Type B pancreatic cell (in vitro differentiated cells): Measurements from ENCODE around the gene ANKS6. TPM values are rescaled to one million over a fixed set of nuclear protein-coding genes. Genes with fewer than 3 reads are reported as not detected.

Source experiments
- DNase-seq: peaks from one replicate; pipeline ENCODE4 v3.0.0; 2021; ENCODE audit warnings: mixed read lengths; ENCODE audit not compliant: unreplicated experiment; ENCODE audit errors: extremely low spot score
- H3K27ac Mint-ChIP-seq: 2 replicates; pipeline ENCODE4 v1.8.0; 2021; ENCODE audit warnings: mild to moderate bottlenecking, mixed read lengths
- H3K27me3 Mint-ChIP-seq: 2 replicates; pipeline ENCODE4 v1.8.0; 2021; ENCODE audit warnings: mixed read lengths
- H3K36me3 Mint-ChIP-seq: 2 replicates; pipeline ENCODE4 v1.8.0; 2021; ENCODE audit warnings: mixed read lengths
- H3K4me1 Mint-ChIP-seq: one replicate; pipeline ENCODE4 v1.8.0; 2021; ENCODE audit warnings: mixed read lengths; ENCODE audit not compliant: unreplicated experiment
- H3K4me3 Mint-ChIP-seq: 2 replicates; pipeline ENCODE4 v1.8.0; 2021; ENCODE audit warnings: mild to moderate bottlenecking, mixed read lengths
- H3K9me3 Mint-ChIP-seq: 2 replicates; pipeline ENCODE4 v1.8.0; 2021; ENCODE audit warnings: mixed read lengths
- CTCF ChIP-seq: fragments of 200-600 bp; sonication (generic); conservative IDR thresholded peaks from 2 replicates; pipeline ENCODE4 v1.5.0; 2021; ENCODE audit warnings: antibody characterized with exemption, mild to moderate bottlenecking
- total RNA-seq: library from RNA; stranded (reverse); gene quantifications from 2 replicates; pipeline ENCODE4 v1.2.1, GENCODE V29; 2021; ENCODE audit warnings: low replicate concordance

Gene ANKS6
- total RNA-seq, 1 donor from 2014 or later, result 32.2 TPM

GRCh38 chr9:98767915-98768314, 28.4 kb downstream of the ANKS6 start:
- no peaks in the 10 kb centered on the region for H3K27me3 Mint-ChIP-seq
- H3K9me3 Mint-ChIP-seq, result no peaks in the 10 kb centered on the region
- H3K36me3 Mint-ChIP-seq, result peaks cover 55% of the 10 kb centered on the region
- no peak for TF ChIP-seq CTCF
- no peak overlapping the region for H3K4me3 Mint-ChIP-seq
- DNase-seq, result no peak
- H3K4me1 Mint-ChIP-seq, result no peaks in the 10 kb centered on the region
- no peak overlapping the region for H3K27ac Mint-ChIP-seq

GRCh38 chr9:98767196-98767595, 29.2 kb downstream of the ANKS6 start:
- Mint-ChIP-seq H3K27me3 (no peaks in the 10 kb centered on the region), H3K27ac (no peak overlapping the region), H3K4me3 (no peak overlapping the region), H3K4me1 (no peaks in the 10 kb centered on the region), H3K9me3 (no peaks in the 10 kb centered on the region), H3K36me3 (peaks cover 57% of the 10 kb centered on the region)
- TF ChIP-seq CTCF, result no peak
- DNase-seq, result no peak

GRCh38 chr9:98766586-98766985, 29.8 kb downstream of the ANKS6 start:
- TF ChIP-seq CTCF, result no peak
- H3K4me3 Mint-ChIP-seq, result no peak overlapping the region
- no peak for DNase-seq
- H3K4me1 Mint-ChIP-seq, result no peaks in the 10 kb centered on the region
- no peak overlapping the region for H3K27ac Mint-ChIP-seq
- no peaks in the 10 kb centered on the region for H3K27me3 Mint-ChIP-seq
- H3K9me3 Mint-ChIP-seq, result no peaks in the 10 kb centered on the region
- peaks cover 51% of the 10 kb centered on the region for H3K36me3 Mint-ChIP-seq

GRCh38 chr9:98765256-98765655, 31.1 kb downstream of the ANKS6 start:
- H3K9me3 Mint-ChIP-seq, result no peaks in the 10 kb centered on the region
- no peaks in the 10 kb centered on the region for H3K4me1 Mint-ChIP-seq
- no peak overlapping the region for H3K4me3 Mint-ChIP-seq
- H3K27me3 Mint-ChIP-seq, result no peaks in the 10 kb centered on the region
- DNase-seq, result no peak
- H3K36me3 Mint-ChIP-seq, result peaks cover 44% of the 10 kb centered on the region
- TF ChIP-seq CTCF, result no peak
- no peak overlapping the region for H3K27ac Mint-ChIP-seq

- Mint-ChIP-seq H3K27ac (no peak overlapping the region), H3K4me1 (no peaks in the 10 kb centered on the region), H3K27me3 (no peaks in the 10 kb centered on the region), H3K9me3 (no peaks in the 10 kb centered on the region), H3K4me3 (no peak overlapping the region), H3K36me3 (peaks cover 43% of the 10 kb centered on the region)
- no peak for TF ChIP-seq CTCF
- no peak for DNase-seq
These were observed 32.2 kb downstream of the ANKS6 start for GRCh38 chr9:98763986-98764745.
